Measurements from ENCODE around the gene ACAA1.

- TF ChIP-seq FOSL1 (IDR thresholded peaks at IDR 0.05; ENCODE audit: low read depth), result no peak
- TF ChIP-seq POLR2A (IDR thresholded peaks at IDR 0.05; ENCODE audit: borderline replicate concordance, extremely low read depth, insufficient read depth, insufficient read length), result no peak
- TF ChIP-seq ATF3 (IDR thresholded peaks at IDR 0.05), result no peak
- no peak for TF ChIP-seq CTCF (IDR thresholded peaks at IDR 0.05 in 2 of 3, conservative IDR thresholded peaks at IDR 0.05 in 1 of 3; ENCODE audit: borderline replicate concordance in 1 of 3, insufficient read depth in 1 of 3, low read depth in 2 of 3, low read length in 2 of 3)
- TF ChIP-seq EZH2 (IDR thresholded peaks at IDR 0.05), result no peak
Measured at GRCh38 chr3:38095669-38096483, 41.1 kb downstream of the ACAA1 start.
